Hepatocyte (in vitro differentiated cells): Measurements from ENCODE around the gene MGMT.

Experiments
- EZH2 ChIP-seq: fragments of 200-600 bp; sonication (generic); IDR thresholded peaks from 2 replicates; pipeline ENCODE4 v1.6.1; 2016; ENCODE audit warnings: antibody characterized with exemption, mild to moderate bottlenecking, borderline replicate concordance
- TF ChIP-seq, protein P1 (sequence below): fragments of 200-600 bp; sonication (generic); IDR thresholded peaks from 2 replicates; pipeline ENCODE4 v1.5.1; 2016; ENCODE audit warnings: antibody characterized with exemption, mild to moderate bottlenecking; ENCODE audit not compliant: poor library complexity

- TF ChIP-seq, protein P1, sequence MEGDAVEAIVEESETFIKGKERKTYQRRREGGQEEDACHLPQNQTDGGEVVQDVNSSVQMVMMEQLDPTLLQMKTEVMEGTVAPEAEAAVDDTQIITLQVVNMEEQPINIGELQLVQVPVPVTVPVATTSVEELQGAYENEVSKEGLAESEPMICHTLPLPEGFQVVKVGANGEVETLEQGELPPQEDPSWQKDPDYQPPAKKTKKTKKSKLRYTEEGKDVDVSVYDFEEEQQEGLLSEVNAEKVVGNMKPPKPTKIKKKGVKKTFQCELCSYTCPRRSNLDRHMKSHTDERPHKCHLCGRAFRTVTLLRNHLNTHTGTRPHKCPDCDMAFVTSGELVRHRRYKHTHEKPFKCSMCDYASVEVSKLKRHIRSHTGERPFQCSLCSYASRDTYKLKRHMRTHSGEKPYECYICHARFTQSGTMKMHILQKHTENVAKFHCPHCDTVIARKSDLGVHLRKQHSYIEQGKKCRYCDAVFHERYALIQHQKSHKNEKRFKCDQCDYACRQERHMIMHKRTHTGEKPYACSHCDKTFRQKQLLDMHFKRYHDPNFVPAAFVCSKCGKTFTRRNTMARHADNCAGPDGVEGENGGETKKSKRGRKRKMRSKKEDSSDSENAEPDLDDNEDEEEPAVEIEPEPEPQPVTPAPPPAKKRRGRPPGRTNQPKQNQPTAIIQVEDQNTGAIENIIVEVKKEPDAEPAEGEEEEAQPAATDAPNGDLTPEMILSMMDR: no peak
- no peak for TF ChIP-seq EZH2
Measured at GRCh38 chr10:129778571-129778970, 311.5 kb downstream of the MGMT start.
